Muscle layer of duodenum (tissue), 2 donors: Measurements from ENCODE around the gene CGB5.
"Not testable (repeated sequence)": the region's sequence is repeated elsewhere in the genome, so short reads cannot be mapped to it uniquely, and the experiment has no call there.

Source experiments
- H3K27ac ChIP-seq: one replicate; pipeline ENCODE4 v1.7.0; 2013; ENCODE audit warnings: mild to moderate bottlenecking, low read length
- H3K27me3 ChIP-seq: one replicate; pipeline ENCODE4 v1.7.0; 2013; ENCODE audit warnings: low read depth, mild to moderate bottlenecking, control low read depth, low read length
- H3K36me3 ChIP-seq, 2 donors: one replicate each; pipeline ENCODE4 v1.7.0; 2013; ENCODE audit warnings: low read length in 2 of 2, control low read depth in 1 of 2, mild to moderate bottlenecking in 1 of 2; ENCODE audit not compliant: insufficient read depth in 2 of 2, control insufficient read depth in 1 of 2
- H3K4me1 ChIP-seq, 2 donors: one replicate each; pipeline ENCODE4 v1.7.0; 2013; ENCODE audit warnings: low read length in 2 of 2, mild to moderate bottlenecking in 2 of 2, control low read depth in 1 of 2, moderate library complexity in 1 of 2; ENCODE audit not compliant: insufficient read depth in 2 of 2, control insufficient read depth in 1 of 2
- H3K4me3 ChIP-seq, 2 donors: one replicate each; pipeline ENCODE4 v1.7.0; 2013; ENCODE audit warnings: low read length in 2 of 2, low read depth in 1 of 2, mild to moderate bottlenecking in 1 of 2
- H3K9me3 ChIP-seq, 2 donors: one replicate each; pipeline ENCODE4 v1.7.0; 2013; ENCODE audit warnings: low read length in 2 of 2, control low read depth in 1 of 2, mild to moderate bottlenecking in 1 of 2; ENCODE audit not compliant: control insufficient read depth in 1 of 2
- donor health status: healthy.

The CGB5 gene

DNA sequence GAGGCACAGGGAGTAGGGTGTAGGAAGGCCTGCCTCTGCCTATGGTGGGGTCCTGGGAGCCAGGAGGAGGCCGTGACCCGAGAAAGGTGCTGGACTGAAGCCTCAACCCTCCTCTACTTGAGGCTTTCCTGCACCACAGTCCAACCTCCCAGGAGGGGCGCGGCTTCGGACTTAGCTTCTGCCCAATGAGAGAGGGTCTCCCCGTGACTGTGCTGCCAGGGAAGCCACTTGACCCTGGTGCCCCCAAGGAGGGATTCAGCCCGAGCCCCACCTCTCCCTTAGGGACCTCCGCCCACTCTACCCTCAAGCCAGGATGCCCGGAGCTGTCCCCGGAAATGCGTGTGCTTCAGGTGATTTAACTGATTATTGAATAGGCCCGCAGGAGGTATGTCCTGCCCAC is 5.4 kb downstream of the CGB5 start, which contains the start of gene CGB8:
Gene CGB8 (minus strand): TSS at position 101 of the 400 bp plus-strand sequence. CDS start 372 bp downstream, outside the sequence.
- not testable (repeated sequence) for H3K4me1 ChIP-seq, H3K36me3 ChIP-seq, H3K27me3 ChIP-seq, H3K27ac ChIP-seq, H3K9me3 ChIP-seq, H3K4me3 ChIP-seq

DNA sequence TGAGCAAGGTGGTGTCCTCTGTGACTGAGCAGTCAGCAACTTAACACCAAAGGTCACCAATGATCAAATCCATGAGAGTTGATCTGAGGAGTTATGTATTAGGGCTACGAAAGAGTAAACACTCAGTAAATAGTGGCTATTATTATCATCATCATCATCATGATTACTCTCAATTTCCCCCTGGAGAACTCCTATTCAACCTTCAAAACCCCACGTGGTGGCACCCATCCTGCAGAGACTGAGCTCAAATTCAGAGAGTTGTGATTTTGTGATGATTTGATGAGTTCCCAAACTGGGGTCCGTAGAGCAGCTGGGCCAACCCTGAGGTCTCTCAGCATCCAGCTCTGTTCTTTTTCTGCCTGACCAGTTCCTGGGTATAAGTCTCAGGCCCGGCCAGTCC is 6.2 kb downstream of the CGB5 start:
- H3K27me3 ChIP-seq, H3K36me3 ChIP-seq, H3K9me3 ChIP-seq, H3K4me1 ChIP-seq, H3K27ac ChIP-seq, H3K4me3 ChIP-seq: not testable (repeated sequence)

DNA sequence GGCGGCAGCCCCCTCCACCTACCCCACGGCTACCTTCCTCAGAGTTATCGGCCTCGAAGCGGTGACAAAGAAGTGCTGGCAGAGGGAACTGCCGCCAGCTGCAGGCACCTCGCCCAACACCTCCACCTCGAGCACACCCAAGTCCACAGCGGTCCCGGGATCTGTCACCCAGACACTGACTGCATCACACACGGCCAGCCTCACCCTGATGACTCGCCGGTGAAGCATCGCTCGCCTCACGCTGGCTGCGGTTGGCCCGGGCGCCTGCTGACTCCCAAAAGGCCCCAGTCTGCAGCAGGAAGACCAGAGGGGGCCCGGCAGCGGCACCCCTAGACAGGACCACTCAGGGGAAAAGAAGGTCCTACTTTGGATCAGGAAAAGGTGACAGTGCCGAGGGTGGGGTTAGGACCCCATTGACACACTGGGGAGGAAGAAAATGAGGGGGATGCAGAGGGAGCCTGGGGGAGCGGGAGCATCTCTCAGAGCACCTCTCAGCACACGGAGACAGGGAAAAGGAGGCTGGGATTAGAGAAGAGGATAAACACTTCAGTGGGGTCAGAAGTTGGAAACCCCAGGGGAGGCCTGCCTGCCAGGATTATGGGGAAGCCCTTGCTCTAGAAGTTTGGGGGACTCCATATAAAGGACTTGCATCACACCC is 6.9 kb downstream of the CGB5 start:
- H3K4me3 ChIP-seq, H3K27me3 ChIP-seq, H3K4me1 ChIP-seq, H3K36me3 ChIP-seq, H3K9me3 ChIP-seq, H3K27ac ChIP-seq: not testable (repeated sequence)

DNA sequence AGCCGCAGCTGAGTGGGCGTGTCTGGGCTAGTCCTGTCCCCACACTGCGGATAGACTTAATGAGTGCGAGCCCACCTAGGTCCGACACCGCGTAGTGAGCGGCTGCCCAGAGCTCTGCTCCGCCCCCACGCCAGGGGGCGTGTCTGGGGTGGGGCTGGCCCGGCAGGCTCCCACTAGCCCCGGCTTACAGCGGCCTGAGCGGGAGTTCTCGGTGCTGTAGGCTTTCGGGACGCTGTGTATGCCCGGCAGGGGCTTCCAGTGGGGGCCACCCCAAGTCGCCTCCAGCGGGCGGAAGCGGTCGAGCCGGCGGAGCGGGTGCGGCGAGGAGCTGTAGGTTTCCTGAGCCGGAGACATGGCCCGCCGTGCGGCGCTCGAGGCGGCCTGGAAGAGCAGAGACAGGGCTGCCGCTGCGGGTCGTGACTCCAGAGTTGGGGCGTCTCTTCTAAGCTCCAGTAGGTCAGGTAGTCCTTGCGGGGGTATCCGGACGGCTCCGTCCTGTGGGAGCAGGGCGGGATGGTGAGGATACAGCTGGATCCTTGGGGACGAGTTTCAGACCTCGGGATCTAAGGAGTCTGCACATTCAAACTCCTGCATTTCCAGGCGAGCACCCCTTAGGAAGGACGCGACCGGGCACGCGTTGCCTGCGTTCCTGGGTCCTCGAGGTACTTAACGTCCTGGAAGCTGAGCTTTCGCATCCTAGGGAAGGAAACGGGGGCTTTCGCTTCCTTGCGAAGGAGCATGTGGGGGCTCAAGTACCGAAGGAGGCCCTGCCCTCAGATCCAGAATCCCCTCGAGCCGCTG is 12.7 kb downstream of the CGB5 start:
- no peak overlapping the region for H3K27ac ChIP-seq
- H3K4me1 ChIP-seq = peaks cover 0 to 21% of the 10 kb centered on the region in 2 donors
- H3K9me3 ChIP-seq = no peaks in the 10 kb centered on the region
- H3K4me3 ChIP-seq = peak overlapping the region; percentile 42 to 75
- H3K36me3 ChIP-seq = no peaks in the 10 kb centered on the region
- H3K27me3 ChIP-seq = peaks cover 11% of the 10 kb centered on the region

DNA sequence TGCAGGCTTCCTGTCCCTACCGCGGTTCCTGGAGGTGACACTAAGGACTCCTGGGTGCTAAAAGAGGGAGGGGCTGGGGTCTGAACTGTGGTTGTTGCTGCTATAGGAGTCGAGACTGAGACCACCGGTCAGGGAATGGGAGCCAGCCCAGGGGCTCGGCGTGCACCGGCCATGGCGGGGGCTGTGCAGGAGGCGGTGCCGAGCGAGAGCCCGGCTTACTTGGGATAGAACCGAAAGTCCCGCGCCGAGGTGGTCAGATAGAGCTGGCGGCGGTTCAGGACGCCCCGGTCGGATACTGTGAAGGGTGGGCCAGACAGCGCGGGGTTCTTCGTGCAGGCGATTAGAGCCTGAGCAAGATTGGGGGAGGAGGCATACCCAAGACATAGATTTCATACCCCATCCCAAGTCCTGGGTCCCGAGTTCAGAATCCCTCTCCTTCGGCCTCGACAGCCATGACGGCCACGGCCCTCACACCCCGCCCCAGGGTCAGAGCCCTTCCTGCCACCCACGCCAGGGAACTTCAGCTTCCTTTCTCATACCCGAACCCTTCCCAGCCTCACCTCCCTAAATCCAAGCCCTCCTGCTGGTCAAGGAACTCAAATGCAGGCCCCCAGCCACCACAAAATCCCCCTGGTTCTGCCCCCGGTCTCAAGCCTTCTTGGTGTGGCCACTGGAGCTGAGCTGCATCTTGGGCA is 13.4 kb downstream of the CGB5 start:
- peak overlapping the region; percentile 42 to 75 for H3K4me3 ChIP-seq
- H3K27ac ChIP-seq, H3K9me3 ChIP-seq, H3K36me3 ChIP-seq: not testable (repeated sequence)
- H3K4me1 ChIP-seq = peaks cover 0 to 21% of the 10 kb centered on the region in 2 donors
- H3K27me3 ChIP-seq = peaks cover 11% of the 10 kb centered on the region

DNA sequence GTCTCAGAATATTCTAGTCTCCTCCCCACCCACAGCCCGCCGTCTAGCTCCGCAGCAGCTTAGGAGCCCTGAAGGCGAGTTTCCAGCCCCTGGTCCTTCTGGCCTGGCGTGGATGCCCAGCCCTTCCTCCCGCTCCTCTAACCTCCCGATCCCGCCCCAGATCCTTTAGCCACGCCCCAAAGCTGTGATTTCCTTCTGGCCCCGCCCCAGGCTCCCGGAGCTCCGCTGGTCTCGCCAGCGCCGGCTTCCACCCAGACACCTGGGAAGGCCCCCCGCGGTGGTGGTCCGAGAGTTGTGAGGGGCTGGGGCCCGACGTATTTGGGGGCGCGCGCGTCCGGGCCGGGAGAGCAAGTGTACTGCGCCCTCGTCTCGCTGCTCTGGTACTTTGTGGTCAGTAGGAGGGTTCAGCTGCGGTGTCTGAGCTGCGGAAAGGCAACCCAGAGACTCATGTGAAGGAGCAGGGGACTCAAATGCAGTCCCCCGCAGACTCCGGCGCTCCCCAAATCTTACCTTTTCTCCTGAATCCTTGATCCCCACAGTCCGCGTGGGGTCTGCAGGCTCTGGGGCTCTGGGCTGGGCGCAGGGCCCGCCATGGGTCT is 14.1 kb downstream of the CGB5 start, which contains the start of gene CGB7:
Gene CGB7 (minus strand): TSS at position 114 of the 599 bp plus-strand sequence. CDS start 2,374 bp downstream, outside the sequence.
- Histone ChIP-seq H3K27me3 (peaks cover 11% of the 10 kb centered on the region), H3K36me3 (no peaks in the 10 kb centered on the region), H3K4me3 (peak within 1 kb of the TSS; percentile 42 to 75), H3K27ac (no peak within 1 kb of the TSS), H3K4me1 (peaks cover 0 to 21% of the 10 kb centered on the region in 2 donors), H3K9me3 (no peaks in the 10 kb centered on the region)

DNA sequence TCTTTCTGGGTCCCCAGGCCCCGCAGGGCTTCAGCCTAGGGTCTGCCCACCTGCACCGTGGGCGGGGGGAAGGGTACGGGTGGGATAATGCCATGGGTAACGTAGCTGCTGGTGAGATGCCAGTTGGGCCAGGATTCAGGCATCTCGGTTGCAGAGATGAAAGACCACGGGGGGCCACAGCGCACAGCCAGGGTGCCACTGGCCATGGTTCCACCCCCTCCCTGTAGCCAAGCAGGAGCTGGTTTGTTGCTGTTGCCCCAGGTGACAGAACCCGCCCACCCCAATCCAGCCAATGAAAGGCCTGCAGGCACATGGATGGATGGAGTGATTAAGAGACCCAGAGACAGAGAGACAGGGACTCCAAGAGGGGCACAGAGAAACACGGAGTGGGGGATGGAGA is 14.9 kb downstream of the CGB5 start:
- Histone ChIP-seq H3K27ac (no peak overlapping the region), H3K4me1 (peaks cover 0 to 21% of the 10 kb centered on the region in 2 donors), H3K36me3 (no peaks in the 10 kb centered on the region), H3K9me3 (no peaks in the 10 kb centered on the region), H3K27me3 (peaks cover 11% of the 10 kb centered on the region), H3K4me3 (no peak overlapping the region)

DNA sequence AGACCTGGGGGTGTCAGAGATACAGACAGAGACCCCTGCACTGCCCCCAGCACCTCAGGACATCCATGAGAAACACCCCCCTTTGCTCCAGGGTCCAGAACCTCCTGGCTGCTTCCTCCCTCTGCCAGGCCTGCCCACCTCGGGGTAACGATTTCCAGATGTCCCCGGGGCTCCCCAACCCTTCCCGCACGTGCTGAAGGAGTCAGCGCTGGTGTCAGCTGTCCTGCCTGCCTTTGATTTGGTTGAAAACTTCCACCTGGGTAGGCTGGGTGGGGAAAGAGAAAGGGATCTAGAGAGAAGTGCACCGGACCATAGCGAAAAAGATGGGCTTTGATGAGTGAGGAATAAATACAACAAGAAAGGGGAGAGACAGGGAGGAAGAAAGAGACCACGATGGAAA is 15.4 kb downstream of the CGB5 start:
- Histone ChIP-seq H3K4me1 (peaks cover 0 to 21% of the 10 kb centered on the region in 2 donors), H3K4me3 (no peak overlapping the region), H3K36me3 (no peaks in the 10 kb centered on the region), H3K27me3 (peaks cover 11% of the 10 kb centered on the region), H3K27ac (no peak overlapping the region), H3K9me3 (no peaks in the 10 kb centered on the region)

DNA sequence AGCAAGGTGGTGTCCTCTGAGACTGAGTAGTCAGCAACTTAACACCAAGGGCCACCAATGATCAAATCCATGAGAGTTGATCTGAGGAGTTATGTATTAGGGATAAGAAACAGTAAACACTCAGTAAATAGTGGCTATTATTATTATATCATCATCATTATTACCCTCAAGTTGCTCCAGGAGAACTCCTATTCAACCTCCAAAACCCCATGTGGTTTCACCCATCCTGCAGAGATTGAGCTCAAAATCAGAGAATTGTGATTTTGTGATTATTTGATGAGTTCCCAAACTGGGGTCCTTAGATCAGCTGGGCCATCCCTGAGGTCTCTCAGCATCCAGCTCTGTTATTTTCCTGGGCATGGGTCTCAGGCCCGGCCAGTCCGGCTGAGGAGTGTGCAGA is 17.4 kb downstream of the CGB5 start:
- Histone ChIP-seq H3K4me3 (no peak overlapping the region), H3K27me3 (peaks cover 17% of the 10 kb centered on the region), H3K4me1 (peaks cover 0 to 31% of the 10 kb centered on the region in 2 donors), H3K9me3 (no peaks in the 10 kb centered on the region), H3K36me3 (no peaks in the 10 kb centered on the region), H3K27ac (no peak overlapping the region)

DNA sequence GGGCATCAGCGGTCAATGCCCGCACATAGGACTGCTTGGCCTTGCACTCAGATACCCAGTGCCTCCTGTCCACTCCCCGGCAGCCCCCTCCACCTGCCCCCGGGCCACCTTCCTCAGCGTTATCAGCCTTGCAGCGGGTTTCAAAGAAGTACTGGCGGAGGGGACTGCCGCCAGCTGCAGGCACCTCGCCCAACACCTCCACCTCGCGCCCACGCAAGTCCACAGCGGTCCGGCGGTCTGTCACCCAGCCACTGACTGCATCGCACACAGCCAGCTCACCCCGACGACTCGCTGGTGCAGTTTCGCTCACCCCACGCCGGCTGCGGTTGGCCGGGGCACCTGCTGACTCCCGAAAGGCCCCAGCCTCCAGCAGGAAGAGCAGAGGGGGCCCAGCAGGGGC is 17.8 kb downstream of the CGB5 start:
- Histone ChIP-seq H3K9me3 (no peaks in the 10 kb centered on the region), H3K4me1 (peaks cover 0 to 28% of the 10 kb centered on the region in 2 donors), H3K36me3 (no peaks in the 10 kb centered on the region), H3K4me3 (no peak overlapping the region), H3K27me3 (peaks cover 14% of the 10 kb centered on the region), H3K27ac (no peak overlapping the region)

DNA sequence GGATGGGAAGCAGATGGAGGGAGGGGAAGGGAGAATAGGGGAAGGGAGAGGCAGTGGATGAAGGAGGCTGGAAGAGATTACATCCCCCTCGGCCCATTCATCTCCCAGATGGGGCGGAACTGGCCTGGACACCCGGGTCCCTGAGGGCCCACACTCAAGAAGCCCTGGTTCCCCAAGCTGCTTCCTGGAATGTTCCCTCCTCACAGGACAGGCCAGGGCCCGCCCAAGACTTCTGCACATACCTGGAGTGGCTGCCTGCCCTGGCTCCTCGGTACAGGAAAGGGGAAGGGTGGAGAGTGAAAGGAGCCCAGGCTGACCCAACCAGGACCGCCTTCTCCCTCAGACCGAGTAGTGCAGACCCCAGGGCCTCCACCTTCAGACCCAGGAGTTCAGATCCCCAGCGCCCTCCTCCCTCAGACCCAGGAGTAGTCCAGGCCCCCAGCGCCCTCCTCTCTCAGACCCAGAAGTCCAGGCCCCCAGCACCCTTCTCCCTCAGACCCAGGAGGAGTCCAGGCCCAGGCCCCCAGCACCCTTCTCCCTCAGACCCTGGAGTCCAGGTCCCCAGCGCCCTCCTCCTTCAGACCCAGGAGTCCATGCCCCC is 20.5 kb downstream of the CGB5 start:
- Histone ChIP-seq H3K4me3 (no peak overlapping the region), H3K4me1 (peaks cover 0 to 12% of the 10 kb centered on the region in 2 donors), H3K36me3 (no peaks in the 10 kb centered on the region), H3K27ac (no peak overlapping the region), H3K27me3 (peaks cover 9% of the 10 kb centered on the region), H3K9me3 (no peaks in the 10 kb centered on the region)
